OCI-LY7 (cell line): Measurements from ENCODE around the gene DAP3.
"Not testable (repeated sequence)": the region's sequence is repeated elsewhere in the genome, so short reads cannot be mapped to it uniquely, and the experiment has no call there.

ENCODE experiments used
- EZH2phosphoT487 ChIP-seq: fragments of 200-600 bp; sonication (generic); IDR thresholded peaks from 2 replicates; pipeline ENCODE4 v1.6.1; 2018; ENCODE audit warnings: low read depth, borderline replicate concordance, mild to moderate bottlenecking, mixed run types, antibody characterized with exemption, low read length, moderate library complexity, mixed read lengths
- TF ChIP-seq, protein P1 (sequence below): fragments of 200-600 bp; sonication (generic); conservative IDR thresholded peaks from 2 replicates; pipeline ENCODE4 v1.5.1; 2014; ENCODE audit warnings: mild to moderate bottlenecking, antibody characterized with exemption, low read length, moderate library complexity, mixed read lengths

DNA sequence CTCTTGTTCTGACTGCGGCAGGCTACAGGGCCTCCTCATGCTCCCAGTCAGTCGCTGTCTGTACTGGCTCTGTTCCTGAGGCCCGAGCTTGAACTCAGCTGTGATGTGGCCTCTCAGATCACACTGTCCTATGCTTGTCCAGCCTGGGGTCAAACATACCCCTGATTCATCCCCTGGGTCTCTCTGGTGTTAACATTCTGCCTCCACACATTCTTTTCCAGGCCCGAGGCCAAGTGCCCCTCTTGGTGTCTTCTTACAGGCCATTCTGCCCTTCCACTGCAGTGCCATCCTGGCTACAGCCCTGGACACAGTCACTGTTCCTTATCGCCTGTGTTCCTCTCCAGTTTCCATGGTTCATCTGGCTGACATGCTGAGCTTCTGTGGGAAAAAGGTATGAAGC, 59.2 kb downstream of the DAP3 start:
- TF ChIP-seq, protein P1, sequence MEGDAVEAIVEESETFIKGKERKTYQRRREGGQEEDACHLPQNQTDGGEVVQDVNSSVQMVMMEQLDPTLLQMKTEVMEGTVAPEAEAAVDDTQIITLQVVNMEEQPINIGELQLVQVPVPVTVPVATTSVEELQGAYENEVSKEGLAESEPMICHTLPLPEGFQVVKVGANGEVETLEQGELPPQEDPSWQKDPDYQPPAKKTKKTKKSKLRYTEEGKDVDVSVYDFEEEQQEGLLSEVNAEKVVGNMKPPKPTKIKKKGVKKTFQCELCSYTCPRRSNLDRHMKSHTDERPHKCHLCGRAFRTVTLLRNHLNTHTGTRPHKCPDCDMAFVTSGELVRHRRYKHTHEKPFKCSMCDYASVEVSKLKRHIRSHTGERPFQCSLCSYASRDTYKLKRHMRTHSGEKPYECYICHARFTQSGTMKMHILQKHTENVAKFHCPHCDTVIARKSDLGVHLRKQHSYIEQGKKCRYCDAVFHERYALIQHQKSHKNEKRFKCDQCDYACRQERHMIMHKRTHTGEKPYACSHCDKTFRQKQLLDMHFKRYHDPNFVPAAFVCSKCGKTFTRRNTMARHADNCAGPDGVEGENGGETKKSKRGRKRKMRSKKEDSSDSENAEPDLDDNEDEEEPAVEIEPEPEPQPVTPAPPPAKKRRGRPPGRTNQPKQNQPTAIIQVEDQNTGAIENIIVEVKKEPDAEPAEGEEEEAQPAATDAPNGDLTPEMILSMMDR = not testable (repeated sequence)
- TF ChIP-seq EZH2phosphoT487 = not testable (repeated sequence)
